H9 (cell line): Measurements from ENCODE around the gene IPPK. TPM values are rescaled to one million over a fixed set of nuclear protein-coding genes. Genes with fewer than 3 reads are reported as not detected.

Source experiments
- DNase-seq: peaks from one replicate; pipeline ENCODE4 v3.0.0-alpha.2; 2017
- H2AFZ ChIP-seq: one replicate; pipeline ENCODE4 v1.6.1; 2013; ENCODE audit warnings: mild to moderate bottlenecking, low read length, control low read depth, moderate library complexity
- H2AK5ac ChIP-seq: 2 replicates; pipeline ENCODE4 v1.6.1; 2013; ENCODE audit warnings: low read length, control low read depth, mixed read lengths; ENCODE audit not compliant: insufficient read length
- H2BK120ac ChIP-seq: one replicate; pipeline ENCODE4 v1.6.1; 2013; ENCODE audit warnings: low read depth, mild to moderate bottlenecking, low read length, control low read depth, inconsistent platforms; ENCODE audit not compliant: poor library complexity, severe bottlenecking
- H2BK12ac ChIP-seq: 2 replicates; pipeline ENCODE4 v1.6.1; 2013; ENCODE audit warnings: low read length, control low read depth, mixed read lengths, low read depth; ENCODE audit not compliant: insufficient read length
- H2BK15ac ChIP-seq: 2 replicates; pipeline ENCODE4 v1.6.1; 2013; ENCODE audit warnings: low read depth, low read length, control low read depth
- H2BK20ac ChIP-seq: one replicate; pipeline ENCODE4 v1.6.1; 2013; ENCODE audit warnings: low read depth, mild to moderate bottlenecking, low read length, control low read depth, inconsistent platforms; ENCODE audit not compliant: poor library complexity, severe bottlenecking
- H2BK5ac ChIP-seq: 2 replicates; pipeline ENCODE4 v1.6.1; 2013; ENCODE audit warnings: low read length, control low read depth, mixed read lengths; ENCODE audit not compliant: insufficient read length
- H3K14ac ChIP-seq: 2 replicates; pipeline ENCODE4 v1.6.1; 2013; ENCODE audit warnings: low read length, control low read depth; ENCODE audit not compliant: insufficient read depth
- H3K18ac ChIP-seq: 2 replicates; pipeline ENCODE4 v1.6.1; 2013; ENCODE audit warnings: low read depth, mild to moderate bottlenecking, mixed read lengths, low read length, control low read depth; ENCODE audit not compliant: insufficient read length
- H3K23ac ChIP-seq: 2 replicates; pipeline ENCODE4 v1.6.1; 2013; ENCODE audit warnings: low read length, control low read depth, mixed read lengths, low read depth; ENCODE audit not compliant: insufficient read length
- H3K23me2 ChIP-seq: 2 replicates; pipeline ENCODE4 v1.6.1; 2013; ENCODE audit warnings: low read depth, mild to moderate bottlenecking, mixed read lengths, low read length, control low read depth; ENCODE audit not compliant: insufficient read length, poor library complexity, severe bottlenecking
- H3K27ac ChIP-seq: 2 replicates; pipeline ENCODE4 v1.5.1; 2013; ENCODE audit warnings: low read length, control low read depth, mixed read lengths, low read depth; ENCODE audit not compliant: insufficient read length
- H3K27me3 ChIP-seq: 2 replicates; pipeline ENCODE4 v1.6.1; 2013; ENCODE audit warnings: low read length, control low read depth, inconsistent platforms; ENCODE audit not compliant: insufficient read depth
- H3K4ac ChIP-seq: 2 replicates; pipeline ENCODE4 v1.6.1; 2013; ENCODE audit warnings: low read depth, mild to moderate bottlenecking, control low read depth, inconsistent platforms, low read length, moderate library complexity
- H3K4me1 ChIP-seq: 2 replicates; pipeline ENCODE4 v1.6.1; 2013; ENCODE audit warnings: low read length, control low read depth, inconsistent platforms; ENCODE audit not compliant: insufficient read depth
- H3K4me2 ChIP-seq: 2 replicates; pipeline ENCODE4 v1.6.1; 2013; ENCODE audit warnings: low read length, control low read depth, mixed read lengths; ENCODE audit not compliant: insufficient read length, insufficient read depth
- H3K56ac ChIP-seq: 2 replicates; pipeline ENCODE4 v1.6.1; 2013; ENCODE audit warnings: low read depth, mild to moderate bottlenecking, mixed read lengths, low read length, control low read depth; ENCODE audit not compliant: insufficient read length
- H3K79me1 ChIP-seq: 2 replicates; pipeline ENCODE4 v1.6.1; 2013; ENCODE audit warnings: low read depth, mild to moderate bottlenecking, moderate library complexity, low read length, control low read depth, inconsistent platforms; ENCODE audit not compliant: insufficient read depth, poor library complexity, severe bottlenecking
- H3K79me2 ChIP-seq: 2 replicates; pipeline ENCODE4 v1.6.1; 2013; ENCODE audit warnings: low read length, control low read depth, inconsistent platforms; ENCODE audit not compliant: insufficient read depth
- H3K9ac ChIP-seq: 2 replicates; pipeline ENCODE4 v1.6.1; 2013; ENCODE audit warnings: low read length, control low read depth, mixed read lengths; ENCODE audit not compliant: insufficient read length; ENCODE audit errors: extremely low read depth
- H3K9me3 ChIP-seq: one replicate; pipeline ENCODE4 v1.6.1; 2013; ENCODE audit warnings: low read depth, low read length, inconsistent platforms; ENCODE audit not compliant: control insufficient read depth
- H3T11ph ChIP-seq: one replicate; pipeline ENCODE4 v1.6.1; 2013; ENCODE audit warnings: mild to moderate bottlenecking, low read length, control low read depth, inconsistent platforms
- H4K20me1 ChIP-seq: one replicate; pipeline ENCODE4 v1.6.1; 2013; ENCODE audit not compliant: control insufficient read depth, insufficient read length, insufficient read depth
- H4K5ac ChIP-seq: 2 replicates; pipeline ENCODE4 v1.6.1; 2013; ENCODE audit warnings: low read depth, mild to moderate bottlenecking, mixed read lengths, low read length, control low read depth; ENCODE audit not compliant: insufficient read length
- H4K8ac ChIP-seq: replicated peaks from 2 replicates; pipeline ENCODE4 v1.6.1; 2013; ENCODE audit warnings: low read length, control low read depth, mixed read lengths, low read depth; ENCODE audit not compliant: insufficient read length
- H4K91ac ChIP-seq: 2 replicates; pipeline ENCODE4 v1.6.1; 2013; ENCODE audit warnings: low read depth, mild to moderate bottlenecking, moderate library complexity, mixed read lengths, low read length, control low read depth; ENCODE audit not compliant: insufficient read length
- H3K27ac Mint-ChIP-seq, 3 experiments: 2 replicates in 2 of 3; 3 replicates in 1 of 3; pipeline ENCODE4 v1.8.0; 2020 to 2021; ENCODE audit warnings: mixed read lengths in 3 of 3, mild to moderate bottlenecking in 1 of 3, moderate library complexity in 1 of 3
- H3K27me3 Mint-ChIP-seq: 2 replicates; pipeline ENCODE4 v1.8.0; 2021; ENCODE audit warnings: low read depth, mild to moderate bottlenecking, moderate library complexity, mixed read lengths
- H3K36me3 Mint-ChIP-seq, 3 experiments: 2 replicates in 2 of 3; 3 replicates in 1 of 3; pipeline ENCODE4 v1.8.0; 2020 to 2021; ENCODE audit warnings: low read depth in 3 of 3, mixed read lengths in 3 of 3; ENCODE audit not compliant: insufficient read depth in 1 of 3
- H3K4me1 Mint-ChIP-seq, 2 experiments: 2 replicates each; pipeline ENCODE4 v1.8.0; 2020; ENCODE audit warnings: mixed read lengths in 2 of 2
- H3K4me3 Mint-ChIP-seq, 2 experiments: 2 replicates in 1 of 2; 3 replicates in 1 of 2; pipeline ENCODE4 v1.8.0; 2020 to 2021; ENCODE audit warnings: mild to moderate bottlenecking in 2 of 2, mixed read lengths in 2 of 2, moderate library complexity in 1 of 2
- H3K9me3 Mint-ChIP-seq, 2 experiments: 2 replicates in 1 of 2; 3 replicates in 1 of 2; pipeline ENCODE4 v1.8.0; 2020; ENCODE audit warnings: mild to moderate bottlenecking in 2 of 2, mixed read lengths in 2 of 2, moderate library complexity in 1 of 2
- CTCF ChIP-seq: fragments of 200-600 bp; sonication (generic); conservative IDR thresholded peaks from 3 replicates; pipeline ENCODE4 v1.8.0; 2021; ENCODE audit warnings: antibody characterized with exemption, mild to moderate bottlenecking
- WGBS: extraction: QIAGEN DNeasy Blood & Tissue Kit; methylation state at CpG from one replicate; pipeline ENCODE4 v1.1.7; 2013; ENCODE audit warnings: missing lambda C conversion rate, low lambda C conversion rate, mixed read lengths; ENCODE audit not compliant: insufficient read length; ENCODE audit errors: extremely low coverage; 5-methylcytosine and 5-hydroxymethylcytosine counted together
- total RNA-seq: library from RNA; stranded (reverse); gene quantifications from 2 replicates; pipeline ENCODE4 v1.2.1, GENCODE V29; 2021

IPPK gene
- total RNA-seq, 1 experiment from 2014 or later = 10.7 TPM

DNA sequence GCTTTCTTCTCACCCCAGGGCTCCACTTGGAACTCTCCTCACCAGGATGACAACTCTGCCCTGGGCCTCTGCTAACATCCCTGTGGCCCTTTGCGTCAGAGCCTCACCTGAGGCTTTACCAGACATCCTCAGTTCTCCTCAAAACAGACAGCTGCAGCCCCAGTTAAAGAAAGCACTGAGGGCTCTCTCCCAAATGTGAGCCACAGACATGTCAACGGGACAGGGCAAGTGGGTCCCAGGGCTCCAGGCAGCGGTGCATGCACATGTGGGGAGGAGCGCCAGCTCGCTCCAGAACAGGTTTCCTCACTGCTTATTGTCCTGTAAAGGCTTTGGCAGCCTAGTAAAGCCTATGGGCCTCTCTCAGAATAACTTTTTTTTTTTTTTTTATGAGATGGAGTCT, 37.3 kb downstream of the IPPK start:
- Histone ChIP-seq H2BK120ac (no peak overlapping the region), H3T11ph (no peak overlapping the region), H3K23ac (no peak overlapping the region), H3K9ac (no peak overlapping the region), H4K8ac (no peak overlapping the region), H3K4me2 (no peak overlapping the region), H2BK5ac (no peak overlapping the region), H3K14ac (no peak overlapping the region), H3K4me1 (no peaks in the 10 kb centered on the region), H3K4ac (no peak overlapping the region), H2BK12ac (no peak overlapping the region), H3K79me2 (no peaks in the 10 kb centered on the region), H4K91ac (no peak overlapping the region), H3K27ac (no peak overlapping the region), H2AK5ac (no peak overlapping the region), H2AFZ (no peak overlapping the region), H4K20me1 (no peaks in the 10 kb centered on the region), H4K5ac (no peak overlapping the region), H3K18ac (no peak overlapping the region), H3K79me1 (no peaks in the 10 kb centered on the region), H3K23me2 (no peaks in the 10 kb centered on the region), H2BK20ac (no peak overlapping the region), H3K56ac (no peak overlapping the region), H3K27me3 (no peaks in the 10 kb centered on the region), H2BK15ac (no peak overlapping the region), H3K9me3 (no peaks in the 10 kb centered on the region)
- Mint-ChIP-seq H3K4me1 (no peaks in the 10 kb centered on the region), H3K4me3 (no peak overlapping the region), H3K27me3 (no peaks in the 10 kb centered on the region), H3K27ac (no peak overlapping the region), H3K36me3 (peaks cover 15 to 37% (median 36%) of the 10 kb centered on the region in 3 experiments; a peak in 6 of 7 replicates), H3K9me3 (peaks cover 0 to 1% of the 10 kb centered on the region in 2 experiments; a peak in 1 of 5 replicates)
- WGBS = no CpG with 5 or more reads among the region's 5 CpGs
- no peak for TF ChIP-seq CTCF
- peak; percentile 10 for DNase-seq
